Left ventricle myocardium superior (tissue), 1 donor: Measurements from ENCODE around the gene YARS1. TPM values are rescaled to one million over a fixed set of nuclear protein-coding genes. Genes with fewer than 3 reads are reported as not detected.

Source experiments
- ATAC-seq: fragments of 200-7000 bp; cut with Tn5 transposase; one replicate; pipeline ENCODE4 v1.9.1; 2020; ENCODE audit warnings: mild to moderate bottlenecking, moderate library complexity
- DNase-seq: peaks from one replicate; pipeline ENCODE4 v3.0.0-alpha.2; 2020
- intact Hi-C: fragments of 100-400 bp; cut with micrococcal nuclease; formaldehyde crosslinking; loops from one replicate; pipeline ENCODE4 v1.11.0; 2022
- long read RNA-seq: library from polyadenylated mRNA; unstranded; transcript quantifications from one replicate; pipeline ENCODE4 v2.0.0, GENCODE V29; 2021
- total RNA-seq: library from RNA; stranded (reverse); fragmentation: NEBNext Ultra II Directional; extraction: Animal tissue kit (Norgen Biotek cat#: 25700); gene quantifications from one replicate; pipeline ENCODE4 v1.2.1, GENCODE V29; 2021
- donor health status: DM: no; HTN: yes; CAD: no; lungs with severe emphysema.

Gene YARS1
- total RNA-seq, result 32.3 TPM
- long read RNA-seq, transcript YARS-201 (13 exons, 3,238 nt), result major isoform, 17 of 34 reads
- long read RNA-seq, partial matches to known transcripts, result 6 of 34 reads
- long read RNA-seq, other reads (novel, unspliced or antisense), result 9 of 34 reads

DNA sequence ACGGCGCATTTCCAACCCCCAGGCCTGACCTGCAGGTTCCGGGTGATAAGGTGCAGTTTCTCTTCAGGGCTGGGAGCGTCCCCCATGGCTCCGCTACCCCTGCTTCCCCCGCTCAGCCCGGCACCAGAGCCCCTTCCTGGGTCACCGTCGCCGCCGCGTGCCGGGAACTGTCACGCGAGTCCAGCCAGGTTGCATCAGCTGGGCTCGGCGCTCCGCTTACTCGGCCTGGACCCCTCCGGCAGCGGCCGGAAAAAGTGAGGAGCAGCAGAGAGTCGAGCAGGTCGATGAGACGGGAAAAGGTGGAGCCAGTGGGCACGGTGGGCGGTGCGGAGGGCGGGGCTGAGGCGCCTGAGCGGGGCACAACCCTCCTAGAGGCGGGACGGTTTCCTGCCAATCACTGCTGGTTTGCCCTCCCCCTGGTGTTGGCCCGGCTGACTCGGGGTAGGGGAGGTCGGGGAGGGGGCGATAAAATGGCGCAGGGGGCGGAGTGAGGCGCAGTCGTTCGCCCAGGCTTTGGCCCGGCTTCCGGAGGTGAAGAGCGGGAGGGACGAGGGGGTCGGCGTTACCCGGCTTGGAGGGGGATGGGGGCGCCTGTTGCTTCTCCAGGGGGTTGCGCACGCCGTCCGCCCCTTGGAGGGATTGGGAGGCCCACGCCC, at the start of gene YARS1, which contains the start of gene S100PBP:
YARS1 (minus strand) TSS at position 200 of the 656 bp plus-strand sequence; CDS start at position 86, 114 bp downstream.
S100PBP (plus strand) TSS at position 495 of the 656 bp plus-strand sequence. CDS start 8,447 bp downstream, outside the sequence.
- intact Hi-C loops, result no loop called here
- peak; percentile 97 for ATAC-seq
- peak; percentile 100 for DNase-seq

DNA sequence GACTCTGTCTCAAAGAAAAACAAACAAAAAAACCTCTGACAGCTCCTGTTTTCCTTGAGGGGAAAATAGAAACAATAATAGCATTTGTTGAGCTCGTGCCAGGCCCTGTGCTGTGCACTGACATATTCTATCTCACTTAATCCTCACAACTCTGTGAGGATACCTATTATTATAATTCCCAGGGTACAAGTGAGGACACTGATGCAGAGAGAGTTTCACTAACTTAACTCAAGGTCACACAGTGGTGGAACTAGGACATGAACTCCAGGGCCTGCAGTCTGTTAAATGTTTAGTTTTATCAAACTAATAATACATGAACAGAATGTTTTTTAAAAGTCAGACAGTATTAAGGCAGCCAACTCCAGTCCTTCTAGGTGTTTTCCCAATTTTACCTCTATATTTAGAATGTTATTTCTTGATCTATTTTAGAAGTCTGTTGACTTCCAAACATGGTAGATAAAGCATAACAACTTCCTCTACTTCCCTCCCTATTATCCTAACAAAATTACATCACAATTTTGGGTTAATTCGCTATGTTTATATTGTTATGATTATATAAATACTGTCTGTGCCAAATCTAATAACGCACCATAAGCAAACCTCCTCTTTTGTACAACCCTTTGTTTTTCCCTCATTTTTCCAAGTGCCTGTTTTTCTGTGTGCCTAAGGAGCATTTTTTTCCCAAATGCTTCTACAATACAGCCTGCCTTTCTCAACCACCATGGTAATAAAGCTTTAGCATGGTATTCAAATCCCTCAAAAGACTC, 48.7 kb upstream of the YARS1 start:
- intact Hi-C loops, result no loop called here
- ATAC-seq (peak; percentile 42), DNase-seq (no peak)

DNA sequence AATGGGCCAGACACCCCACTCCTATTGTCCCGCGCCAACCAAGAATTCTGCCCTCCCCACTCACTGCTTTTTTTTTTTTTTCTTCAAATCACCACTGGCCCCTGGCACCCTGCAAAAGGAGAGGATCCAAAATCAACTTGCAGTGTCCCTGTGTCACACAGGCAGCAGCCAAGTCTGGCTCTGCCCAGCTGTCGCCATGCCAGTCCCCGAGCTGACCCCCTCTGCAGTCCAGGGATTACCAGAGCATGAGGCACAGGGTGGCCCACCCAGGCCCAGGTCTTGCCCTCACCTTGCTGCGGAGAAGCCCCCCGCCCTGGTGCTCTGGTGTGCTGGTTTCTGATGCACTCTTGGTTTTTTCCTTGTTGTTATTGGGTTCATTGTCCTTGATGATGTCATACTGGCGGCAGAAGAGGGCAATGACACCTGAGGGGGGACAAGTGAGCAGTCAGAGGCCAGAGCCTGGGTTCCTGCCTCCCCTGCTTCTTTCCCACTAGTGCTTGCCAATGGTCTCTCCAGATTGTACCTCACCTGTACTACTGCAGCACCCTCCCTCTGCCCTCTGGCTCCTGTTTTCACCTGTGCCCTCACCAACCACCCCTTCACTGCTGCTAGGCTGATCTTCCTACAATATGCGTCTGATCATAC, 47.3 kb upstream of the YARS1 start:
- DNase-seq (no peak), ATAC-seq (peak; percentile 58)
- intact Hi-C loops, result no loop called here

DNA sequence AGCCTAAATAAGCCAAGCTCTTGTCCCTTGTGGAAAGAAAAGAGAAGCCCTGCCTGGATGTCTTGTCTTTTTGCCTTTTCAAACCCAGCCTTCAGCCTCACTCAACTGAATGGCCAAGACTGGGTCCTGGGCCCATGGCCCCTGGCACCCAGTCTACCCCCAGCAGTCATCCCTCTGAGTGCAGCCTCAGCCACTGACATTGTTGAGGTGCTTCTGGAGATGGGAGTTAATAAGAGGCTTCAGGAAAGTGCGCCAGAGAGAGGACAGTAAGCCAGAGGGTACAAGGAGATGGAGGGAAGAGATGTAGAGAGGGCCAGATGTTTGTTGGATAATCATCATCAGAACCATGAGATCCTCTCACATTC, 46.7 kb upstream of the YARS1 start:
- DNase-seq (no peak), ATAC-seq (no peak)
- intact Hi-C loops, result no loop called here

DNA sequence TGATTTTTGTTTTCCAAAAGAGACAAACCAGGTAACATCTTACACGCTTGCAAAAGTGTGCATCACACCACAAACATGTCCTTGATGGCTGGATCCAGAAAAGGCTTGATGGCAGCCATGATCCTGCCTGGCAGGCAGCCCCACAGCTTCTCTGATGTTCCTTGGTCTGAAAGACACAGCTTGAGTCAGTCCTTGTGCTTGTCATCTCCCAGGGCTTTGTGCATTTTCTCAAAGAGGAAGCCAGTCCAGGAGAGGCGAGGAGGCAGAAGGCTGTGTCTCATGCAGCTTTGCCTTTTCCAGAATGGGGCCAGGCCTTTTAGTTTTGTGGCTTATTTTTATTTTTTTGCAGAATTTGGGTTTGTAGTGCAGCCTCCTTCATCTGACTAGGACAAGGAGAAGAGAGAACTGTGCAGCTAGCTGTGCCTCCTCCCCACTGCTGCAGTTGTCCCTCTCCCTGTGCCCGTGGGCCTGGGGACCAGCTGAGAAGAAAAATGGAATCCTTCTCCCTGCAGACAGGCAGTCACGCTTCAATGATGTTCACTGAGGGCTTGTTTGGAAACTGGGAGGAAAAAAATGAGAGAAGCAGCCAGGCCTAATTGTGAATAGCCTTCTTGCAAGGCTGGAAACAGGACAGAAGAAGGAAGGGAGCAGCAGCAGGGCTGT, 46.2 kb upstream of the YARS1 start:
- intact Hi-C loops, result no loop called here
- no peak for ATAC-seq
- DNase-seq, result no peak

DNA sequence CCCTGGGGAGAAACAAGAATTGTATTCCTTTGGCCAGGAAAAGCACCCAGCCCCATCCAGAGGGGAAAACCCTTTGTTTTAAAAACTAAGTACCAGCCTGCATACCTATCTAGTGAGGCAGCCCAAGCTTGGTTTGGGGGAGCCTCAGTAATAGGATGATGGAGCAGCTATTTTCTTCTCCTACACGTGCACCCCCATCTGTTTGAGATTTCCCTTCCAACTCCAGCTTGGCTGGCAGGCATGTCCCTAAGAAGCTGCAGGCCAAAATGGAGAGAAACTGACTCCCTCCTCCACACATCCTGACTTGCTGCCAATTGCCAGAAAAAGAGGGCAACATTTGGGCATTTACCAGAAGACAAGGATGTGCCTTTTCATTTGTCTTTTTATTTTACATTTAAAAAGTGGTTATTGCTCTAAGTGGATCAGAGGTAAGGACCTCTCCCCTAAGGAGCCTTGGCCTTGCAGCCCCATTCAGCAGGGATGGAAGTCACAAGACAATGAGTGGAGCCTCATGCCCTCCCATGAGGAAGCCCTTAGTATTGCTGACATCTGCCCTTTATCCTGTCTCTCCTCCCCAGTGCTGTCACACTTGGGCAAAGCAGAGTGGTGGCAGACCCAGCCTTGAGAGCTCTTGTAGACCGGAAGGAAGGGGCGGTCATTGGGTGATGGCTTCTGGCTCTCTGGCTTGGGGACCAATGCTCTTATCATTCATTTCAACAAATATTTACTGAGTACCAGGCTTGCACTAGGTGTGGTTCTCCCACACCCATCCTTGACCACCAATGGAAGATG, 44.9 kb upstream of the YARS1 start:
- DNase-seq (no peak), ATAC-seq (no peak)
- intact Hi-C loops, result no loop called here

DNA sequence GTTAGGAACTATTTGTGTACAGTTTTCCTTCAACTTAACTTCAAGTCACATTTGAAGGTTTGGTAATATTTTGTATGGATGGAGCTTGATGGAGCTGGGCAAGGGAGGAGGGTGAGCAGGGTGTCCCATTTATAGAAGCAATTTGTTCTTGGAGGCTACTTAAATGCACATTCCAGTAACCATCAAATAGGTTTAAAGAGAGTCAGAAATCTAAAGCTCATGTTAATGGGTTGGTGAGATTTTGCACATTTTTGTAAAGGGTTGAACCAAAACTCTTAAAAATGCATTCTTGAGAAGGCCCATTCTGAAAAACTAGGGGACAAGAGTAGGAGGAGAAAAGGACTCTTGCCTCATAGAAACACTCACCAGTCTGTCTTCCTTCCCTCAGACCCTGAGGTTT, 43.4 kb upstream of the YARS1 start:
- no peak for DNase-seq
- ATAC-seq, result no peak
- intact Hi-C loops, result no loop called here

DNA sequence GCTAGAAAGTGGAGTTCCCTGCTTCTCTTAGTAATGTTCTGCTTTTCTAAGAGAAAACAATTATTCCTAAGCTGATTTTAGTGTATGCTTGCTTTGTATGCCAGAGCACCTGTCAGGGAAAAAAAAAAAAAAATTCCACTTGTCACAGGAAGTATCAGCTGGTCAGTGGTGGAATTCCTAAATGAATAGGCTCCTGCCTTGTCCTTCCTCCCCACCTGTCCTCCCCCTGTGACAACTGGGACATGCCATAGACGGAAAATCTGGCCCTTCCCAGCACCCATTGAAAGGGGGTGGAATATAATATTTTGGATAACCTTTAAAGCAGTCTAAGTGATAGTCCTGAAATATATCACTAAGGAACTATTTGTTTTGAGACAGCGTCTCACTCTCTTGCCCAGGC, 42.8 kb upstream of the YARS1 start:
- ATAC-seq (no peak), DNase-seq (no peak)
- intact Hi-C loops, result no loop called here

DNA sequence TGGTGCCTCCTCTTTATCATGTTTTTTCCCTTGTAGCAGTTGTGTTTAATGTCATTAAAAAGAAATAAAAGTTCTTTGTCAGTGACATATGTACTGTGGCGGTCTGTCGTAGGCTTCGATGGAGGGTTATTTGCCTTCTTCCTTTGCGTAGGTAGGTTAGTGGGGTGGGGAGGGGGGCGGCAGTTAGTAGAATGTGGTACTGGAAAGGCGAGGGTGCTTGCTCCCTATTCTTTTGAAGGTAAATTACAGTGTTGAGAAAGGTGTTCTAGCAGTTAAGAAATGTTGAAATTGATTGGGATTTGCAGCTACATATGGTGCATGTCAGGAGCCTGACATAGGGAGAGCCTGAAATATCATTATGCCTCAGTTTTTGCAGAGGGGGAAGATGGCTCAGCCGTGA, 41.6 kb upstream of the YARS1 start:
- no peak for ATAC-seq
- intact Hi-C loops, result no loop called here
- no peak for DNase-seq

DNA sequence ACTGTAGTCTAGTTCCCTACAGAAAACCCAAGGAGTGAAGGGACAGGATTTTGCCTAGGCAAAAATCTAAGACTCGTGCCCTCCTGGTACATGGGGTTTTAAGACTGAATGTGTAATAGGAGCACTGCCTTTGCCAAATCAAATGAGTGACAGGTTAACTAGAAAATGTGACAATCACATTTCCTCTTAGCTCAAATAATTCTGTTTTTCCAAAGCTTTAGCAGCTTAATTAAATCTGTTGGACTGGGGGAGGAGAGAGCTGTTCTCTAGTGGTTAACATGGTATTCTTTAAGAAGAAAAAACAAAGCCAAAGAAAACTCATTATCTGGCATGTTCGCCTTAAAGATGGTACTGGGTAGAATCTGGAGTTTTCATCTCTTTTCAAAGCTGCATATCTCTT, 41.0 kb upstream of the YARS1 start:
- DNase-seq, result no peak
- ATAC-seq, result no peak
- intact Hi-C loops, result no loop called here

DNA sequence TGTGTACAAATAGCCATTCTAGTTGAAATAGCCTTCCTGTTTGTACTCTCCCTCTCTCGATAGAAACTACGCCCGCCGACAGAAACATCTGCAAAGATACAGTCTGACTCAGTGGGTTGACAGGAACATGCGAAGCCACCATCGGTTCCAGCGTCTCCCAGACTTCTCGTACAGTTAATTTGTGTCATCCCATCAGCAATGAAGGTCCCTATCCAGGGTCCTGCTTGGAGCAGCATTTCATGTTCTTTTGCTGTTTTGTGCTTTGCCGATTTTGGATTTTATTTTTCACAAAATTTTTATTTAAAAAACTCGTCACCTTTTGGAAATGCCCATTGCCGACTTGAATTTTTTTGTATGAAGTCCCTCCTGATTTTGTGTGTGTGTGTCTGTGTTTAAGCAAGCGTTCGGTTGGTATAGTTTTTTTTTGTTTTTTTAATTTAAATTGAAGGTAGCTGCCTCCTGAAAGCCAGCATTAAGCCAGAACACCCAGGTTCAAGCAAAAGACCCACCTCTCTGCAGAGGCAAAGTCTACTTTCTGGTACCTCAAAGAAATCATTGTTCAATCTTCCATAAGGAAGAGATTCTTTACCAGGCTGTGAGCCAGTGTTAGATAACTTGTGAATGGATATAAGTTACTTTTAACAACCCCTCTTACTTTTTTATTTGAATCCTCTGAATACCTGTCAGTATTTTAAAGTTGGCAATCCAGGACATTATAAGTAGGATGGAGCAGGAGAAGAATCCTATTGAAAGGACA, 38.9 kb upstream of the YARS1 start:
- intact Hi-C loops, result no loop called here
- no peak for DNase-seq
- no peak for ATAC-seq

DNA sequence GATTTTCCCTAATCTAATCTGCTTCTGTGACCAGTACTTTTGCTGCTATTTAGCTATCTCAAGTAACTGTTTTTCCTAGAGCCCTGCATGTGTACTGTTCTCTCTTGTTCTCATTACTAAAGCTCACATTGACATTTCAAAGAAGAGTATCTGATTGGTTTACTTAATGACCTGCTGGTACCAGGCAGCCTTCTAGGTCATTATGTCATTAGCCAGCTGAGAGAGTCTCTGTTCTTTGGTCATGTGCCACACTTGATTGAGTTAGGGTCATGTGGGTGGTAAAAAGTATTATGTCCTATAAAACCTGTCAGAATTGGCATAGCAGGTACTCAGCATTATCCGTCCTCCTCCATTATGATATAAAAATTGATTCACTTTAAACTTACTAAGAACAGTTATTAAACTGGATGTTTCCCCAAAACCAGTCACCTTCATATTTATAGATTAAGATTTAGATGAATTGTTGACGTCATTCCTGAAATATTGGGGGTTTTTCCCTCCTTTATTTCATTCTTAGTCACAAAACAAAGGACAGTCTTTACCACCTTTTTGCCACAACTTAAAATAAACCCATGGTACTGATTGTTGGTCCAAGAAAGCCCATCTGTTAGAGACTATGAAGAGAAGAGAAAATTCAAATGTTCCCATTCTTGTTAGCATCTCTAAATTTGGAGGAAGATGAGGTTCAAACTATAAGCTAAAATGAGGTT, 31.4 kb upstream of the YARS1 start:
- DNase-seq (no peak), ATAC-seq (no peak)
- intact Hi-C loops, result no loop called here

DNA sequence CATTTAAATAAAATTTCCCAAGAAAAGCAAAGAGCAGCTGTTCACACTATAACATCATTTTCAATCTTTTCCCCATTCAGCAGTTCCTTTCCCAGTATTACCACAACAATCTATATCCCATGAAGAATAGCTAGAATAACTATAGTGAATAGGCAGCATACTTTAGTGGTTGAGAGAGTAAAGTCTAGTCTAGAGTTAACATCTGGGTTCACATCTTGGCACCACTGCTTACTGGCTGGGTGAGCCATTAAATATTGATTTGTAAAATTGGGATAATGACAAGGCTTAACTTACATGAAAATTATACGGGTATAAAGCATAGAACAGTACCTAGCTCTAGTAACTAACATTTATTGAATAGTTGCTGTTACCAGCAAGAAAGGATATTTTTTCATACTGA, 14.7 kb upstream of the YARS1 start:
- ATAC-seq (no peak), DNase-seq (no peak)
- intact Hi-C loops, result no loop called here

DNA sequence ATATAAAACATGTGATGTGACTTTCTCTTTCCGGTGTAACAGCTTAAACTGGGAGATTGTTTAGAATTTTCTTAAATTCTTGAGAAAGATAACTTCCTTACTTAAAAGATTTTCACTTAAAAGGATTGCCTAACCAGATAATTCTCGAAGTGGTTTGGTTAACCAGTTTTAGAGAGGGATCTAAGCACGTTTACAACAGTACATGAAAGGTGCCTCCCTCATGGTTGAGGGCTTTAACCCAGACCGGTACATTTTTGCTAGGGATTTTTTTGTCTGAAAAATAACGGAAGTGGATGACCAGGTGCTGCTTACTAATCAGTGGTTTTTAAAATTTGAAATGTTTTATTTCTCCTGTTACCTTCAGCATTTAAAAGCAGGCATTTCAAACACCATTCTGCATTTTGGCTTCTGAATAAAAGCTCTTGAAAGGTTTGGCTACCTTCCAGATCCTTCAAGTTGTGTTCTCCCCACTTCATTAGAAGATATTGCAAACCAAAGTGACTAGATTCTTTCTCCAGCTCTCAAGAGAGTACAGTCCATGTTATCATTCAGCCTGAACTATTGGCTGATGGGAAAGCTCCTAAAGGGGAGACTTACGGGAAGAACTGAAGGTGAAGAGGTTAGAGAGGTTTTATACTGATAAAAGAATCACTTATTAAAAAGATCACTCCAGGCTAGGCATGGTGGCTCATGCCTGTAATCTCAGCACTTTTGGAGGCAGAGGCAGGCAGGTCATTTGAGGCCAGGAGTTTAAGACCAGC, 13.1 kb upstream of the YARS1 start:
- ATAC-seq (no peak), DNase-seq (no peak)
- intact Hi-C loops, result no loop called here

DNA sequence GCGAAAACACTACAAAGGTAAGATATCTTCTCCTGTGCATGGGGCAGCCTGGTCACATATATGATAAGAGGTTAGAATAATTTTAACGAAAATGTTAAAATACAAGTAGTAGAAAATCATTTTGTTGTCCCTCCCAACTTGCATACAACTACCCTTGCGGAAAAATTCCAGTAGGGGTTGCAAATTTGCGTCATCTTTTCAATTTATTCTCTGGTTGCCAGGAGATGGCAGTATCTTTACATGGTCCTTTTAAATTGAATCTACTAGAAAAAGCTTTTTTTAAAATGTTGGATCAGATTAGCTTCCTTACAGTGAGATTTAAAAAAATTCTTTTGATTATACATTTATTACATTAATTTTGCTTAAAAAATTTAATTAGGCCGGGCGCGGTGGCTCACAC, 11.2 kb upstream of the YARS1 start:
- DNase-seq, result no peak
- no peak for ATAC-seq
- intact Hi-C loops, result no loop called here

DNA sequence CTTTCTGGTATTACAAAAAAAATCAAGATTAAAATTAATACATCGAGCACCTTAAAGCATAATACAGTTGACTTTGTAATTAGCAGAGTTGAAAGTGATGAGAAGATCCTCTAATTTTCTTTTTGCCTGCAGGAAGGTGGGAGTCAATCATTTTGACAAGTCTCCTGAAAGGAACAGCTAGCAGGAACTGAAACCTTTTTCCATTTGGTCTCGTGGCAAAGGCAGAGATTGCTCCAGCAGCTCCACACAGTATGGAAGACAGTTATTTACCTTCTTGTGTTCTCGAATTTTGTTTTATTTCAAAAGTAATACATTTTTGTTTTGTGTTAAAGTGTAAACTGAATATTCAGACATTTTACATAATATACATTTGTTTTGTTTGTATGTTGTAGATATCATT, 8.0 kb upstream of the YARS1 start:
- no peak for DNase-seq
- ATAC-seq, result no peak
- intact Hi-C loops, result no loop called here
